GM23248 (cell line): ENCODE data around the gene PEAK3. TPM values are rescaled to one million over a fixed set of nuclear protein-coding genes. Genes with fewer than 3 reads are reported as not detected.

Source experiments
- DNase-seq: peaks from one replicate; pipeline ENCODE4 v3.0.0-alpha.2; 2015
- H2AFZ ChIP-seq: fragments of 200-600 bp; sonication (generic); 2 replicates; pipeline ENCODE4 v1.6.1; 2016; ENCODE audit warnings: antibody characterized with exemption
- H3F3A ChIP-seq: fragments of 200-600 bp; sonication (generic); 2 replicates; pipeline ENCODE4 v1.6.1; 2016; ENCODE audit warnings: mild to moderate bottlenecking, antibody characterized with exemption, mixed run types; ENCODE audit not compliant: insufficient read depth
- H3K27ac ChIP-seq: fragments of 200-600 bp; sonication (generic); 2 replicates; pipeline ENCODE4 v1.5.1; 2016; ENCODE audit warnings: mild to moderate bottlenecking
- H3K27me3 ChIP-seq: fragments of 200-600 bp; sonication (generic); replicated peaks from 2 replicates; pipeline ENCODE4 v1.6.1; 2016; ENCODE audit warnings: mild to moderate bottlenecking; ENCODE audit not compliant: insufficient read depth
- H3K36me3 ChIP-seq: fragments of 200-600 bp; sonication (generic); 2 replicates; pipeline ENCODE4 v1.6.1; 2016; ENCODE audit warnings: low read depth, mild to moderate bottlenecking
- H3K4me1 ChIP-seq: fragments of 200-600 bp; sonication (generic); 2 replicates; pipeline ENCODE4 v1.6.1; 2016; ENCODE audit warnings: mild to moderate bottlenecking; ENCODE audit not compliant: insufficient read depth
- H3K4me2 ChIP-seq: fragments of 200-600 bp; sonication (generic); one replicate; pipeline ENCODE4 v1.6.1; 2016; ENCODE audit warnings: mild to moderate bottlenecking; ENCODE audit not compliant: unreplicated experiment
- H3K4me3 ChIP-seq: fragments of 200-600 bp; sonication (generic); 2 replicates; pipeline ENCODE4 v1.5.1; 2016; ENCODE audit warnings: mild to moderate bottlenecking
- H3K79me2 ChIP-seq: fragments of 200-600 bp; sonication (generic); 2 replicates; pipeline ENCODE4 v1.6.1; 2016; ENCODE audit warnings: mild to moderate bottlenecking; ENCODE audit not compliant: insufficient read depth
- H3K9ac ChIP-seq: fragments of 200-600 bp; sonication (generic); 2 replicates; pipeline ENCODE4 v1.6.1; 2016; ENCODE audit warnings: mild to moderate bottlenecking
- H3K9me2 ChIP-seq: fragments of 200-600 bp; sonication (generic); 2 replicates; pipeline ENCODE4 v1.6.1; 2016; ENCODE audit warnings: mixed run types, mild to moderate bottlenecking, moderate library complexity; ENCODE audit not compliant: insufficient read depth
- H3K9me3 ChIP-seq: fragments of 200-600 bp; sonication (generic); one replicate; pipeline ENCODE4 v1.6.1; 2017; ENCODE audit warnings: low read depth
- H4K20me1 ChIP-seq: fragments of 200-600 bp; sonication (generic); 2 replicates; pipeline ENCODE4 v1.6.0; 2016; ENCODE audit not compliant: insufficient read depth
- EZH2 ChIP-seq: fragments of 200-600 bp; sonication (generic); IDR thresholded peaks from 2 replicates; pipeline ENCODE4 v1.6.1; 2018; ENCODE audit warnings: antibody characterized with exemption, mild to moderate bottlenecking; ENCODE audit not compliant: insufficient read depth, poor library complexity, severe bottlenecking
- EZH2phosphoT487 ChIP-seq: fragments of 200-600 bp; sonication (generic); IDR thresholded peaks from 2 replicates; pipeline ENCODE4 v1.6.1; 2018; ENCODE audit warnings: antibody characterized with exemption, moderate library complexity, mild to moderate bottlenecking, low read depth; ENCODE audit not compliant: insufficient read depth
- WGBS, 2 experiments: methylation state at CpG; one replicate each; pipeline ENCODE4 v1.1.6; 2015 to 2017; ENCODE audit warnings: low lambda C conversion rate in 2 of 2, low coverage in 1 of 2; ENCODE audit errors: missing lambda C conversion rate in 2 of 2; 5-methylcytosine and 5-hydroxymethylcytosine counted together
- in situ Hi-C: fragments of 300-500 bp; cut with MboI; formaldehyde crosslinking; loops from 2 replicates; pipeline ENCODE4 v1.15.0; 2020
- polyA plus RNA-seq: library from polyadenylated mRNA; unstranded; fragments of >200 nt; fragmentation: Nextera tagmentation; extraction: Ambion mirVana; gene quantifications from 2 replicates; pipeline ENCODE4 v1.2.1, GENCODE V29; 2016
- total RNA-seq: library from RNA; depleted of rRNA; stranded (reverse); fragments of >200 nt; shearing (Covaris generic); gene quantifications from 2 replicates; pipeline ENCODE4 v1.2.3, GENCODE V29; 2014

The PEAK3 gene
- total and polyA plus RNA-seq, 2 experiments from 2014 or later: not detected

- Histone ChIP-seq H3K9me3 (no peaks in the 10 kb centered on the region), H3K9ac (no peak overlapping the region), H3K27me3 (peaks cover 30% of the 10 kb centered on the region), H3K4me3 (no peak overlapping the region), H3K36me3 (no peaks in the 10 kb centered on the region), H3K4me1 (0 out of 2 replicates have a peak, but pooled peaks cover under 1% of the 10 kb centered on the region), H3K4me2 (no peak overlapping the region), H3K79me2 (no peaks in the 10 kb centered on the region), H2AFZ (no peak overlapping the region), H4K20me1 (no peaks in the 10 kb centered on the region), H3K9me2 (no peaks in the 10 kb centered on the region), H3K27ac (no peak overlapping the region), H3F3A (peaks cover 5% of the 10 kb centered on the region)
- TF ChIP-seq EZH2: no peak
- no peak for TF ChIP-seq EZH2phosphoT487
- in situ Hi-C loops: loop anchor here (10.0 kb wide), 1 partner anchor 96 kb away; no protein-coding TSS in a partner anchor
- no peak for DNase-seq
- WGBS, 2 experiments: 48 to 58% methylated on average over 17 to 27 of the region's 28 CpGs
Observed at GRCh38 chr19:2288818-2289713, 7.1 kb upstream of the PEAK3 start.

GRCh38 chr19:2288338-2288817 lies 6.4 kb upstream of the PEAK3 start:
- no peak for DNase-seq
- in situ Hi-C loops: loop anchor here (10.0 kb wide), 1 partner anchor 96 kb away; no protein-coding TSS in a partner anchor

GRCh38 chr19:2287585-2288337 lies 5.8 kb upstream of the PEAK3 start:
- WGBS, 2 experiments: 89% methylated on average over 12 to 13 of the region's 13 CpGs
- no peaks in the 10 kb centered on the region for H4K20me1 ChIP-seq
- in situ Hi-C loops: loop anchor here (10.0 kb wide), 1 partner anchor 97 kb away; no protein-coding TSS in a partner anchor

More at GRCh38 chr19:2288338-2288817, 6.4 kb upstream of the PEAK3 start:
- no peak overlapping the region for H3K27ac ChIP-seq
- TF ChIP-seq EZH2phosphoT487 (no peak), EZH2 (no peak)
- no peak overlapping the region for H3K4me2 ChIP-seq
- H3F3A ChIP-seq: no peaks in the 10 kb centered on the region
- no peak overlapping the region for H2AFZ ChIP-seq
- H3K9me3 ChIP-seq: no peaks in the 10 kb centered on the region
- no peaks in the 10 kb centered on the region for H3K9me2 ChIP-seq
- no peak overlapping the region for H3K9ac ChIP-seq
- no peaks in the 10 kb centered on the region for H3K36me3 ChIP-seq
- H3K27me3 ChIP-seq: peaks cover 30% of the 10 kb centered on the region
- no peak overlapping the region for H3K4me3 ChIP-seq
- no peaks in the 10 kb centered on the region for H3K4me1 ChIP-seq
- 80 to 84% methylated on average over 16 to 17 of the region's 17 CpGs for WGBS, 2 experiments
- no peaks in the 10 kb centered on the region for H3K79me2 ChIP-seq
- no peaks in the 10 kb centered on the region for H4K20me1 ChIP-seq

More at GRCh38 chr19:2287585-2288337, 5.8 kb upstream of the PEAK3 start:
- no peaks in the 10 kb centered on the region for H3K4me1 ChIP-seq
- no peaks in the 10 kb centered on the region for H3K79me2 ChIP-seq
- no peak for DNase-seq
- H3K9me2 ChIP-seq: no peaks in the 10 kb centered on the region
- TF ChIP-seq EZH2 (no peak), EZH2phosphoT487 (no peak)
- H3K4me2 ChIP-seq: no peak overlapping the region
- no peaks in the 10 kb centered on the region for H3F3A ChIP-seq
- H3K9me3 ChIP-seq: no peaks in the 10 kb centered on the region
- no peak overlapping the region for H2AFZ ChIP-seq
- no peak overlapping the region for H3K4me3 ChIP-seq
- H3K36me3 ChIP-seq: no peaks in the 10 kb centered on the region
- H3K27me3 ChIP-seq: peaks cover 30% of the 10 kb centered on the region
- H3K9ac ChIP-seq: no peak overlapping the region
- H3K27ac ChIP-seq: no peak overlapping the region
